ENCODE data around the gene USP14.

The USP14 gene

GRCh38 chr18:231563-231962 lies 73.2 kb downstream of the USP14 start:
- DNase-seq = no peak

GRCh38 chr18:240175-240574 lies 81.8 kb downstream of the USP14 start:
- DNase-seq = no peak

- no peak for DNase-seq
These were observed 87.0 kb downstream of the USP14 start for GRCh38 chr18:245282-245847.

- DNase-seq = no peak
These were observed 89.7 kb downstream of the USP14 start for GRCh38 chr18:248053-248452.

GRCh38 chr18:250685-251084 lies 92.3 kb downstream of the USP14 start:
- no peak for DNase-seq

- no peak for DNase-seq
These were observed 93.2 kb downstream of the USP14 start for GRCh38 chr18:251572-251971.

GRCh38 chr18:253121-253520 lies 94.8 kb downstream of the USP14 start:
- DNase-seq = no peak

- no peak for DNase-seq
These were observed 96.8 kb downstream of the USP14 start for GRCh38 chr18:255171-255570.

- no peak for DNase-seq
These were observed 102.2 kb downstream of the USP14 start for GRCh38 chr18:260547-260946.

- no peak for DNase-seq
These were observed 103.2 kb downstream of the USP14 start for GRCh38 chr18:261398-262073.

Data from inflammatory macrophage treated with lipopolysaccharide for 4 hours (primary cell).